HepG2 (cell line): ENCODE measurements around the gene KIF9. TPM values are rescaled to one million over a fixed set of nuclear protein-coding genes. Genes with fewer than 3 reads are reported as not detected.

Experiments used
- E2F2 ChIP-seq: sonication (generic); formaldehyde crosslinking; IDR thresholded peaks from 2 replicates; pipeline ENCODE4 v1.4.0; 2020; ENCODE audit warnings: missing genetic modification reagents, borderline replicate concordance
- ELK4 ChIP-seq: sonication (generic); formaldehyde crosslinking; IDR thresholded peaks from 2 replicates; pipeline ENCODE4 v1.9.0; 2021; ENCODE audit warnings: missing genetic modification reagents, borderline replicate concordance
- MIER2 ChIP-seq: IDR thresholded peaks from 2 replicates; pipeline ENCODE4 v1.6.1; 2016; ENCODE audit warnings: missing biosample characterization, missing genetic modification reagents
- PAX8 ChIP-seq: sonication (generic); formaldehyde crosslinking; IDR thresholded peaks from 2 replicates; pipeline ENCODE4 v1.8.0; 2022; ENCODE audit warnings: mild to moderate bottlenecking, missing genetic modification reagents, borderline replicate concordance
- RNF2 ChIP-seq: fragments of 450-650 bp; conservative IDR thresholded peaks from 2 replicates; pipeline ENCODE4 v1.6.1; 2016; ENCODE audit warnings: low read depth
- TSC22D2 ChIP-seq: sonication (generic); formaldehyde crosslinking; IDR thresholded peaks from 2 replicates; pipeline ENCODE4 v1.5.1; 2020; ENCODE audit warnings: missing genetic modification reagents, mild to moderate bottlenecking, borderline replicate concordance
- ZBTB37 ChIP-seq: sonication (generic); formaldehyde crosslinking; IDR thresholded peaks from 2 replicates; pipeline ENCODE4 v1.4.0; 2020; ENCODE audit warnings: mild to moderate bottlenecking, missing genetic modification reagents
- ZNF12 ChIP-seq: sonication (generic); formaldehyde crosslinking; IDR thresholded peaks from 2 replicates; pipeline ENCODE4 v1.5.0; 2020; ENCODE audit warnings: missing genetic modification reagents
- ZNF142 ChIP-seq: sonication (generic); formaldehyde crosslinking; IDR thresholded peaks from 2 replicates; pipeline ENCODE4 v1.4.0; 2020; ENCODE audit warnings: missing genetic modification reagents
- ZNF510 ChIP-seq: sonication (generic); formaldehyde crosslinking; IDR thresholded peaks from 2 replicates; pipeline ENCODE4 v1.4.0; 2020; ENCODE audit warnings: low read depth, mild to moderate bottlenecking, missing genetic modification reagents
- ZNF546 ChIP-seq: sonication (generic); formaldehyde crosslinking; conservative IDR thresholded peaks from 2 replicates; pipeline ENCODE4 v1.8.1; 2023; ENCODE audit warnings: mild to moderate bottlenecking, missing genetic modification reagents
- ZNF577 ChIP-seq: sonication (generic); formaldehyde crosslinking; IDR thresholded peaks from 2 replicates; pipeline ENCODE4 v1.4.0; 2020; ENCODE audit warnings: mild to moderate bottlenecking, low read depth, missing genetic modification reagents, borderline replicate concordance
- ZNF605 ChIP-seq: sonication (generic); formaldehyde crosslinking; IDR thresholded peaks from 2 replicates; pipeline ENCODE4 v1.8.0; 2022; ENCODE audit warnings: mild to moderate bottlenecking, missing genetic modification reagents
- ZNF841 ChIP-seq: sonication (generic); formaldehyde crosslinking; IDR thresholded peaks from 2 replicates; pipeline ENCODE4 v1.8.1; 2023; ENCODE audit warnings: missing genetic modification reagents, borderline replicate concordance
- polyA plus RNA-seq, 8 experiments: library from polyadenylated mRNA; depleted of rRNA in 3 of 8; stranded (reverse) in 7 of 8; unstranded in 1 of 8; fragments of >200 nt; fragmentation: Illumina TruSeq in 4 of 8; extraction: Trizol in 4 of 8; gene quantifications; 2 replicates each; pipeline versions ENCODE4 v1.2.1 to v1.2.3, GENCODE V29; 2011 to 2016; ENCODE audit warnings: low read depth in 4 of 8, missing spikeins in 1 of 8, mixed read lengths in 1 of 8; ENCODE audit not compliant: insufficient read depth in 1 of 8
- total RNA-seq, 5 experiments: library from RNA; depleted of rRNA; stranded (reverse); fragments of >200 nt; fragmentation: Illumina TruSeq; extraction: Trizol; gene quantifications; 2 replicates each; pipeline ENCODE4 v1.2.3, GENCODE V29; 2016; ENCODE audit warnings: low read depth in 1 of 5
- TF ChIP-seq, protein P1 (sequence below): sonication (generic); formaldehyde crosslinking; IDR thresholded peaks from 2 replicates; pipeline ENCODE4 v1.8.0; 2022; ENCODE audit warnings: missing genetic modification reagents, low read depth, mild to moderate bottlenecking, borderline replicate concordance

The KIF9 gene
- total and polyA plus RNA-seq, 2 of the 13 experiments (the other 11 are each of a cell fraction or from before 2014, with no cell fraction given), result 5.1 to 16.9 TPM

DNA sequence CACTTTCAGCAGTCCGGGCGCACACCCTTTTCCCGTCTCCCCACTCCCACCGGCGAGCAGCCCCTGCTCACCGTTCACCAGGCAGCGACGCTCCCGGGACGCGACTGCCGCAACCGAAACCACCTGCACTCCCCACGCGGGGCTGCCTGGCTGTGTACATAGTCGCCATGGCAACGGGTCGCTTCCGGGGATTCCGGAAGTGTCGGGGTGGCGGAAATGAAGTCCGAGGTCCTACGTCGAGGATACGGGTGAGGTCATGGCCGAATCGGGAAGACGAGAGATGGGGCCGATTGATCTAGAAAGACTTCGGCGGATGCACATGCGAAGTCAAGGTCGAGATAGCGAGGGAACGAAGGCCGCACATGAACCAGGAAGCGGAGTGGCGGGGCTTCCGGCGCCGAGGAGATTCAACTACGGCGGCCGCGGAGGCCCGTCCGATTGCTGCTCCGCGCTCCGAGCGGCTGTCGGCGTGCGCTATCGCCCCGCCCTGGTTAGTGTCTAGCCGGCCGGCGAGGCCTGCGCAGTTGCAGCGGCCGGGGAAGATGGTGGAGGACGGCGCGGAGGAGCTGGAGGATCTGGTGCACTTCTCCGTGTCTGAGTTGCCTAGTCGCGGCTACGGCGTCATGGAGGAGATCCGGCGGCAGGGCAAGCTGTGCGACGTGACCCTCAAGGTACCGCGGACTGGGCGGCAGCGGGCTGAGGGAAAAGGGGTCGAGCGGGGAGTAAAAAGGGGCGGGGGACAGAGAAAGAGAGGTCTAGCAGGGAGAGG lies at the start of gene KIF9, which contains the start of gene KLHL18 (continued):
- TF ChIP-seq, protein P1, sequence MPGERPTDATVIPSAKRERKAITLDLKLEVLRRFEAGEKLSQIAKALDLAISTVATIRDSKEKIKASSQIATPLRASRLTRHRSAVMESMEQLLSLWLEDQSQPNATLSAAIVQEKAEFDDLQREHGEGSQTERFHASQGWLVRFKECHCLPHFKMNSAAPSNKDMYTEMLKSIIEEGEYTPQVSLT, result no peak
- TF ChIP-seq ZNF546 (CRISPR knock-in tag) (0 out of 2 replicates have a peak, but pooled peaks have one; percentile 35), ELK4 (CRISPR knock-in tag) (no peak), ZNF577 (CRISPR knock-in tag) (no peak), MIER2 (CRISPR knock-in tag) (0 out of 2 replicates have a peak, but pooled peaks have one; percentile 42), ZNF841 (no peak), RNF2 (peak; percentile 87), E2F2 (CRISPR knock-in tag) (no peak), ZNF510 (CRISPR knock-in tag) (0 out of 2 replicates have a peak, but pooled peaks have one; percentile 9), ZNF605 (CRISPR knock-in tag) (peak; percentile 72), ZNF12 (CRISPR knock-in tag) (no peak; the same call in 1 of the 2 replicates), PAX8 (CRISPR knock-in tag) (0 out of 2 replicates have a peak, but pooled peaks have one; percentile 15), ZNF142 (CRISPR knock-in tag) (0 out of 2 replicates have a peak, but pooled peaks have one; percentile 48), ZBTB37 (CRISPR knock-in tag) (no peak), TSC22D2 (peak; percentile 61; the same call in 1 of the 2 replicates)
